ENCODE results near the gene GCNT2. TPM values are rescaled to one million over a fixed set of nuclear protein-coding genes. Genes with fewer than 3 reads are reported as not detected.

The GCNT2 gene
- total RNA-seq, 1 experiment from 2014 or later, result 0.63 TPM

DNA sequence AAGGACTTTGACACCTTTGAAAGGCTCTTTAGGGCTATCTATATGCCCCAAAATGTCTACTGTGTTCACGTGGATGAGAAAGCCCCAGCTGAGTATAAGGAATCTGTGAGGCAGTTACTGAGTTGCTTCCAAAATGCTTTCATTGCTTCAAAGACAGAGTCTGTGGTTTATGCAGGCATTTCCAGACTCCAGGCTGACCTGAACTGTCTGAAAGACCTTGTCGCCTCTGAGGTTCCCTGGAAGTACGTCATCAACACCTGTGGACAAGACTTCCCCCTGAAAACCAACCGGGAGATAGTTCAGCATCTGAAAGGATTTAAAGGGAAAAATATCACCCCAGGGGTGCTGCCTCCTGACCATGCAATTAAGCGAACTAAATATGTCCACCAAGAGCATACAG lies 65.2 kb downstream of the GCNT2 start:
- H3K36me3 Mint-ChIP-seq (ENCODE audit: insufficient read depth, unreplicated experiment), result no peaks in the 10 kb centered on the region
- H3K27ac Mint-ChIP-seq (ENCODE audit: low read depth, unreplicated experiment), result no peak overlapping the region
- H3K4me3 Mint-ChIP-seq (ENCODE audit: unreplicated experiment), result no peak overlapping the region
- no peaks in the 10 kb centered on the region for H3K27me3 Mint-ChIP-seq (ENCODE audit: insufficient read depth, unreplicated experiment)
- H3K4me1 Mint-ChIP-seq (ENCODE audit: insufficient read depth, unreplicated experiment), result no peaks in the 10 kb centered on the region
- no TSS peak for BruUV-seq (replicated peaks)
- ChIA-PET CTCF (no interaction called here), POLR2A (no interaction called here)
- DNase-seq (ENCODE audit: unreplicated experiment), result no peak
- TF ChIP-seq, protein P1, sequence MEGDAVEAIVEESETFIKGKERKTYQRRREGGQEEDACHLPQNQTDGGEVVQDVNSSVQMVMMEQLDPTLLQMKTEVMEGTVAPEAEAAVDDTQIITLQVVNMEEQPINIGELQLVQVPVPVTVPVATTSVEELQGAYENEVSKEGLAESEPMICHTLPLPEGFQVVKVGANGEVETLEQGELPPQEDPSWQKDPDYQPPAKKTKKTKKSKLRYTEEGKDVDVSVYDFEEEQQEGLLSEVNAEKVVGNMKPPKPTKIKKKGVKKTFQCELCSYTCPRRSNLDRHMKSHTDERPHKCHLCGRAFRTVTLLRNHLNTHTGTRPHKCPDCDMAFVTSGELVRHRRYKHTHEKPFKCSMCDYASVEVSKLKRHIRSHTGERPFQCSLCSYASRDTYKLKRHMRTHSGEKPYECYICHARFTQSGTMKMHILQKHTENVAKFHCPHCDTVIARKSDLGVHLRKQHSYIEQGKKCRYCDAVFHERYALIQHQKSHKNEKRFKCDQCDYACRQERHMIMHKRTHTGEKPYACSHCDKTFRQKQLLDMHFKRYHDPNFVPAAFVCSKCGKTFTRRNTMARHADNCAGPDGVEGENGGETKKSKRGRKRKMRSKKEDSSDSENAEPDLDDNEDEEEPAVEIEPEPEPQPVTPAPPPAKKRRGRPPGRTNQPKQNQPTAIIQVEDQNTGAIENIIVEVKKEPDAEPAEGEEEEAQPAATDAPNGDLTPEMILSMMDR (IDR thresholded peaks at IDR 0.05; ENCODE audit: unreplicated experiment), result no peak
- intact Hi-C loops (cut with micrococcal nuclease), result no loop called here
- H3K9me3 Mint-ChIP-seq (ENCODE audit: unreplicated experiment), result no peaks in the 10 kb centered on the region

DNA sequence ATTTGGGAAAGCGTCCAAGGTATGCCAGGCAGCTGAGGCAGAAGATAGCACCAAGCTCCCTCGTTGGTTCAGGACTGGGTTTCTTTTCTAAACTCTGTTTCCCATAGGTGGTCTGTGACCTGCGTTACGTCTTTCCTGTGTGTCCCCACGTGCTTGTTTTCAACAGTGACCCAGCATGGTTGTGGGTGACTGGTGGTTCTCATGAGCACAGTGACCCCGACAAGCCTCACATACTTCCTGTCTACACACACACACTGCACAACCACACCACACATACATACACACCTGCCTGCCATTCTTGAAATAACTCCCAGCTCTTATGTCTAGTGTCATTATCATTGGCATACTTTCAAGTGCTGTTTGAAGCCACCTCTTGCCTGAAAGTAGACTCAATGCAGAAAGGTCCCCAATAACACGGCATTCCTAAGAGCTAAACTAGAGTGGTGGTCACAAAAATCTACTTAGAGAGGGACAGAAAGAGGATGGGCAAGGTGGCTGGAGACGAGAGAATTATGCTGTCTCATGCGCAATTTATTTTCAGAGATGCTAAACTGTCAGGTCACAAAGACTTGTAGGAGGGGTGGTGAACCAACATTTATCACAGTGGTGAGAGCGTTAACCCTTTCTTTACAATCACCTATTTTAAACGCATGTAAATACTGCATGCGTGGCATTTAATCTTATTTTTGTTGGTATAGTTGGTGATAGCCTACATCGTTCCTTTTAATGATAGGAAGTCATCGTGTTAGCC lies 66.7 kb downstream of the GCNT2 start:
- H3K9me3 Mint-ChIP-seq (ENCODE audit: unreplicated experiment), result no peaks in the 10 kb centered on the region
- no TSS peak for BruUV-seq (replicated peaks)

DNA sequence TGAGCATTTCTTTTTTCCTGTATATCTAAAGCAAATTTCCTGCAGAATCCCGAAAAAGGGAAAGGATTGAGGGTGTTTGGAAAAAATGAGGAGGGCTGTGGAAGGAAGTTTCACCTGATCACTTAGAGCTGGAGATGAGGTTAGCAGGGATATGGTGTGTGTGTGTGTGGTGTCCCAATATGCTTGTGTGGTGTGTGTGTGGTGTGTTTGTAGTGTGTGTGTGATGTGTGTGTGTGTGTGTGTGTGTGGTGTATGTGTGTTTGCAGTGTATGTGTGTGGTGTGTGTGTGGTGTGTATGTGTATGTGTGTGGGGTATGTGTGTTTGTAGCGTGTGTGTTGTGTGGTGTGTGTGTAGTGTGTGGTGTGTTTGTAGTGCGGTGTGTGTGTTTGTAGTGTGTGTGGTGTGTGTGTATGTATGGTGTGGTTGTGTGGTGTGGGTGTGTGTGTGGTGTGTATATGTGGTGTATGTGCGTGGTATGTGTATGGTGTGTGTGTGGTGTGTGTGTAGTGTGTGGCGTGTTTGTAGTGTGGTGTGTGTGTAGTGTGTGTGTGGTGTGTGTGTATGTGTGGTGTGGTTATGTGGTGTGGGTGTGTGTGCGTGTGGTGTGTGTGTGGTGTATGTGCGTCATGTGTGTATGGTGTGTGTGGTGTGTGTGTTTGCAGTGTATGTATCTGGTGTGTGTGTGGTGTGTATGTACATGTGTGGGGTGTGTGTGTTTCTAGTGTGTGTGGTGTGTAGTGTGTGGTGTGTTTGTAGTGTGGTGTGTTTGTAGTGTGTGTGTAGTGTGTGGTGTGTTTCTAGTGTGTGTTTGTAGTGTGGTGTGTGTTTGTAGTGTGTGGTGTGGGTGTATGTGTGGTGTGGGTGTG lies 67.6 kb downstream of the GCNT2 start:
- ChIA-PET CTCF (interaction anchor here (0.7 to 1.2 kb wide), 2 partner anchors 10 to 12 kb away, joined by 3 read pairs; no protein-coding TSS in a partner anchor), POLR2A (interaction anchor here (0.7 kb wide), 1 partner anchor 112 kb away, joined by 3 read pairs; no protein-coding TSS in a partner anchor)
- Mint-ChIP-seq H3K27ac (ENCODE audit: low read depth, unreplicated experiment) (no peak overlapping the region), H3K27me3 (ENCODE audit: insufficient read depth, unreplicated experiment) (no peaks in the 10 kb centered on the region), H3K4me1 (ENCODE audit: insufficient read depth, unreplicated experiment) (no peaks in the 10 kb centered on the region), H3K9me3 (ENCODE audit: unreplicated experiment) (no peaks in the 10 kb centered on the region), H3K4me3 (ENCODE audit: unreplicated experiment) (no peak overlapping the region), H3K36me3 (ENCODE audit: insufficient read depth, unreplicated experiment) (no peaks in the 10 kb centered on the region)
- TF ChIP-seq, protein P1 (IDR thresholded peaks at IDR 0.05; ENCODE audit: unreplicated experiment), result no peak
- DNase-seq (ENCODE audit: unreplicated experiment), result no peak
- intact Hi-C loops (cut with micrococcal nuclease), result no loop called here
- no TSS peak for BruUV-seq (replicated peaks)

More for the DNA sequence above, 66.7 kb downstream of the GCNT2 start:
- no peak for DNase-seq (ENCODE audit: unreplicated experiment)
- TF ChIP-seq, protein P1 (IDR thresholded peaks at IDR 0.05; ENCODE audit: unreplicated experiment), result no peak
- CTCF ChIA-PET, result interaction anchor here (0.7 to 1.2 kb wide), 2 partner anchors 9 to 11 kb away, joined by 3 read pairs; no protein-coding TSS in a partner anchor
- intact Hi-C loops (cut with micrococcal nuclease), result no loop called here
- POLR2A ChIA-PET, result interaction anchor here (0.5 kb wide), 1 partner anchor 125 kb away, joined by 4 read pairs; no protein-coding TSS in a partner anchor
- no peaks in the 10 kb centered on the region for H3K36me3 Mint-ChIP-seq (ENCODE audit: insufficient read depth, unreplicated experiment)
- H3K4me3 Mint-ChIP-seq (ENCODE audit: unreplicated experiment), result no peak overlapping the region
- no peak overlapping the region for H3K27ac Mint-ChIP-seq (ENCODE audit: low read depth, unreplicated experiment)
- H3K4me1 Mint-ChIP-seq (ENCODE audit: insufficient read depth, unreplicated experiment), result no peaks in the 10 kb centered on the region
- H3K27me3 Mint-ChIP-seq (ENCODE audit: insufficient read depth, unreplicated experiment), result no peaks in the 10 kb centered on the region

DNA sequence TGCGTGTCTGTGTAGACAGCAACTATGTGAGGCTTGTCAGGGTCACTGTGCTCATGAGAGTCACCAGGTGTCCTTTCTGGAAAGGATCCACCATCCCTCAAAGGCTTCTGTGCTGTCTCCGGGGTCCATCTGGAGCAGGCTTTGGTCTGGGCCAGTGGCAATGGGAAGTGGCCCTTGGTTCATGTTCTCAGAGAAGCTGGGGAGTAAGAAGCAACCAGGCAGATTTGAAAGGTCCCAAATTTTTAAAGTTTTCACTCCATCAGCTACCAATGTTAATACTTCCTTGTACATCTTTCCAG lies 68.2 kb downstream of the GCNT2 start:
- no peak overlapping the region for H3K27ac Mint-ChIP-seq (ENCODE audit: low read depth, unreplicated experiment)
- H3K9me3 Mint-ChIP-seq (ENCODE audit: unreplicated experiment), result no peaks in the 10 kb centered on the region
- H3K27me3 Mint-ChIP-seq (ENCODE audit: insufficient read depth, unreplicated experiment), result no peaks in the 10 kb centered on the region
- no peak for DNase-seq (ENCODE audit: unreplicated experiment)
- ChIA-PET POLR2A (interaction anchor here (0.7 kb wide), 1 partner anchor 111 kb away, joined by 3 read pairs; no protein-coding TSS in a partner anchor), CTCF (no interaction called here)
- BruUV-seq (replicated peaks), result no TSS peak
- no peaks in the 10 kb centered on the region for H3K4me1 Mint-ChIP-seq (ENCODE audit: insufficient read depth, unreplicated experiment)
- intact Hi-C loops (cut with micrococcal nuclease), result no loop called here
- TF ChIP-seq, protein P1 (IDR thresholded peaks at IDR 0.05; ENCODE audit: unreplicated experiment), result no peak
- H3K36me3 Mint-ChIP-seq (ENCODE audit: insufficient read depth, unreplicated experiment), result no peaks in the 10 kb centered on the region
- H3K4me3 Mint-ChIP-seq (ENCODE audit: unreplicated experiment), result no peak overlapping the region

All from MCF 10A (cell line).